ENCODE results near the gene RHO. TPM values are rescaled to one million over a fixed set of nuclear protein-coding genes. Genes with fewer than 3 reads are reported as not detected.
A peak's percentile ranks its signal among the peaks of the same experiment; 100 is the strongest.

Gene RHO
- total RNA-seq, 2 donors from 2014 or later = not detected

DNA sequence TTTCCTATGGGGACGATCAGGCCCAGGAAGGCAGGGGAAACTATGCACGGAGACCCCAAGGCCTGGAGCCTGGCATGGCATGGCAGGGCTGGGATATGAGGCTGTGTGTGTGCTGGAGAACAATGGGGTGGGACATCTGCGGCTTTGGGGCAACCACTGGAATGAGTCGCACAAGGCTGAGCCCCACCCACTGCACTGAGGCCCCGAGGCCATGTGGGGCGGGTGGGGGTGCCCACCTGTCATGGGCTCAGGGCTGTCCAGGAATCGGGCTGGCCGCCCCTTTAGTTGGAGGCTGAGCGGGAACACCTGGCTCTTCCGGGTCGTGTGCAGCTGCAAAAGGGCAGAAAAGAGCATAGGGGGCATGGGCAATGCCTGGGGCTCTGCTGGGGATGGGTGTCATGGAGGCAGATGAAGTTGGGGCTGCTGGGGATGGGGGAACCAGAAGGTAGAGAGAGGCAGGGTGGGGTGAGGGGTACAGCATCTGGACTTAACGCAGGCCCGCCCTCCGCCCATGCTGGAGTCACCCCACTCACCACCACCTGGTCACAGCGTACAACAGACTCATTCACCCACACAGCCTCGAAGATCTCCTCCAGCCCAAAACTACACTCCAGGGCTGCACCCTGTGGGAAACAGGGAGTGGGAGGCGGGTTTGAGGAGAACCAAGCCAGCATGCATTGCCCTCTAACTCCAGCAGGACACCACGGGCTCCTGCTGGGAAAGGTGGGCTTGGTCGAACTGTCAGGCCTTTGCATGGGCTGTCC is 47.0 kb downstream of the RHO start:
- H3K27ac Mint-ChIP-seq = no peak overlapping the region

DNA sequence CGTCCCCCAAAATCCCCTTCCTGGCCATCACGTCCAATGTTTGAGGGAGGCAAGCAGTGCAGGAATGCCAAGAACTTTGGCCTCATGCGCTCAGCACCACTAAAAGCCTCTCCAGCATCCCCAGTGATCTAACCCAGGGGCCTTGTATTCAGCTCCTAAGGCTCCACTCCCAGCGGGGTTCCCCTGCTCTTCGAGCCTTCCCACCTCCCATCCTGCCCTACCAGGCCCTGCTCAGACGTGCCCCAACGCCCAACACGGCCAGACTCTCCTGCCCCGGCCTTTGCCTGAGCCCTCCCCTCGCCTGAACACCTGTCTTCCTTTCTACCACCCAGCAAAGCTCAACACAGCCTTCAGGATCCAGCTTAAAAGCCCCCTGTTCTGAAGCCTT is 47.6 kb downstream of the RHO start:
- DNase-seq (ENCODE audit: low spot score in 2 of 2) = no peak
- ATAC-seq = no peak
- no peaks in the 10 kb centered on the region for H3K9me3 Mint-ChIP-seq
- no peak overlapping the region for H3K27ac Mint-ChIP-seq
- no peaks in the 10 kb centered on the region for H3K36me3 Mint-ChIP-seq

More for the DNA sequence above, 47.0 kb downstream of the RHO start:
- H3K9me3 Mint-ChIP-seq = no peaks in the 10 kb centered on the region
- H3K36me3 Mint-ChIP-seq = no peaks in the 10 kb centered on the region
- ATAC-seq (no peak), DNase-seq (ENCODE audit: low spot score in 2 of 2) (no peak)

DNA sequence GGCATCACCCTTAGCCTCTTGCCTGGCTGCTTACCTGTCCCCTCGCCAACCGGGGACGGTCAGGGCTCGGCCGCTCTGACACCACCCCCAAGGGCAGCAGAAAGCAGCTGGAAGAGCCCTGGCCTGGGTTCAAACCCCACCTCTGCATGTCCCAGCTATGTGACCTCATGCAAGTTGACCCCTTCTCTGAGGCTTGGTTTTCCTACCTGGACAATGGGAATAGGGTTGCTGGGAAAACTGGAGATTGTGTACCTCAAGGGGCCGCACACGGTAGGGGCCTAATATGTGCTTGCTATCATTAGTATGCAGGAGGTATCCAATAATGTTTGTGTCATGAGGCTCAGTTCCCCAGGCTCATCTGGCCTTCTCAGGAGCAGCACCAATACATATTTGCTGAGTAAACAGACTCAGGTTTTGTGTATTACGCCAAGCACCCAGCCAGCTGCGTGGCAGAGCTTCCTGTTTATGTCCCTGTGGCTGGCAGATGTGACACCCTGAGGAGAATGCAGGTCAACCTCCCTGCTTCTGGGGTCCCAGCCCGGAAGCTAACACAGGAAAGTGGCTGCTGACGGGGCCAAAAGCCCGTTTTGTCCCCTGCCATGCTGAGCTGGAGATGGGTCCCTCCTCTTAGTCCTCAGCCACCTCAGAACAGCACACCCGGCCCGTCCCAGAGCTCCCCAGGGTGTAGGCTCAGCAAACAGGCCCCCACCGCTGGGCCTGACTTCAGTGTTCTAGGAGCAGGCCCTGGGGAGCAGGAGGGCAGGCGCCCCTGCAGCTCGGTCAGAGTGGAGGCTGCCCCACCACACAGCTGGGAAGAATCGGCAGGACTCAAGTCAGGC is 48.3 kb downstream of the RHO start:
- Mint-ChIP-seq H3K27ac (no peak overlapping the region), H3K9me3 (no peaks in the 10 kb centered on the region), H3K36me3 (no peaks in the 10 kb centered on the region)
- peak; percentile 37 to 52 for ATAC-seq
- DNase-seq (ENCODE audit: low spot score in 2 of 2) = no peak

DNA sequence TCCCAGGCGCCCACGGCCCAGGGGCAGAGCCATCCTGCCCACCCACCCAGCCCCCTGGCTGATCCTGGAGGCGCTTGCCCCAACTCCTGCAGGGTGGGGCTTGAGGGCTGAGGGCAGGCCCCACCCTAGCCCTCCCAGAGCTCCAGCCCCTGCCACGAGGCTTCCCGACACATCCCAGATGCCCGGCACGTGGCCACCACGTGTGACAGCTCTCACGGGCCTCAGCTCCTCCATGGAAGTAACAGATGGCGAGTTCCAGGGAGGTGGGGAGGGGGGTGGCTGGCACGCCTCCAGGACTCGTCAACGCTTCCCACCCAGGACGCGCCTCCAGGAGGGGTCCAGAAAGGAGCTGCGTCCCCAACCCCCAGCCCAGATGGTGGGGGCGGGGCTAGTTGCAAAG is 48.9 kb downstream of the RHO start:
- Mint-ChIP-seq H3K9me3 (no peaks in the 10 kb centered on the region), H3K27ac (no peak overlapping the region), H3K36me3 (no peaks in the 10 kb centered on the region)
- ATAC-seq = no peak
- no peak for DNase-seq (ENCODE audit: low spot score in 2 of 2)

GRCh38 chr3:129577925-129578786 is 49.7 kb downstream of the RHO start:
- ATAC-seq (peak in 1 of 2 donors; percentile 11), DNase-seq (ENCODE audit: low spot score in 2 of 2) (no peak)
- H3K27ac Mint-ChIP-seq = no peak overlapping the region
- no peaks in the 10 kb centered on the region for H3K36me3 Mint-ChIP-seq
- H3K9me3 Mint-ChIP-seq = no peaks in the 10 kb centered on the region

- Mint-ChIP-seq H3K27ac (no peak overlapping the region), H3K9me3 (no peaks in the 10 kb centered on the region), H3K36me3 (no peaks in the 10 kb centered on the region)
- ATAC-seq = no peak
- no peak for DNase-seq (ENCODE audit: low spot score in 2 of 2)
Observed at GRCh38 chr3:129579991-129580390, 51.6 kb downstream of the RHO start.

DNA sequence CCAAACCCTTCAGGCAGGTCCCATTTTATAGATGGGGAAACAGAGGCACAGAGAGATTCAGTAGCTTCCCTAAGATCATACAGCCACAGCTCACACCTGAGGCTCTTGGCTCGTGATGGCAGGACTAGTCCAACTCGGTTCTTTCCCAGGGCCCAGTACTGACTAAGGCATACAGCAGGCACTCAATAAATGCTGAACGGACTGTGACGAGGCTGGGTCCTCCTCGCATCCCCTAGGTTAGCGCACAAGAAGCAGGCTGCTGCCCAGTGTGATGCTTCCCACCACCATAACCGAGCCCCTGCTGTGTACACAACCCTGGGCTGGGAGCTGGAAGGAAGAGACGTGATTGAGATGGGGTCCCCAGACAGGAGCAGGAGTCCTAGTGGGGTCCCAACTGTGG is 53.2 kb downstream of the RHO start:
- Mint-ChIP-seq H3K9me3 (no peaks in the 10 kb centered on the region), H3K36me3 (no peaks in the 10 kb centered on the region), H3K27ac (no peak overlapping the region)
- ATAC-seq (no peak), DNase-seq (ENCODE audit: low spot score in 2 of 2) (no peak)

DNA sequence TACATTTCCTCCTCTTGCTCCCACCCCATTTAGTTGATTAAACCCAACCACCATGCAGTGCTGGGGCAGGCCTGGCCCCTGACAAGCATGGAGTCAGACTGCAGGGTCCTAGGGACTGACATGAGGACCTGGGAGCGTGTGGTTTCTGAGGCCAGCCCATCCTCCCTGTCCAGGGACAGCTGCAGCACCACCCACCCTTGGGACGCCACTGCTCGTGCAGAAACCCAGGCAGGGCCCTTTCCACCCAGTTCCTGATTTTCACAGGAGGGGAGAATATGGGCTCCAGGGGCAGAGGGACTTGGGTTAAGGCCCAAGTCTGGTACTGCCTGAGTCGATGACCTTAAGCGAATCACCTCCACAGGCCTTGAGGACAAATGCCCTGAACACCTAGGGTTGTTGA is 54.4 kb downstream of the RHO start:
- Mint-ChIP-seq H3K27ac (no peak overlapping the region), H3K36me3 (no peaks in the 10 kb centered on the region), H3K9me3 (no peaks in the 10 kb centered on the region)
- ATAC-seq (no peak), DNase-seq (ENCODE audit: low spot score in 2 of 2) (no peak)

GRCh38 chr3:129583289-129583688 is 54.9 kb downstream of the RHO start:
- H3K27ac Mint-ChIP-seq = no peak overlapping the region
- DNase-seq (ENCODE audit: low spot score in 2 of 2) = no peak
- ATAC-seq = no peak
- H3K36me3 Mint-ChIP-seq = no peaks in the 10 kb centered on the region
- H3K9me3 Mint-ChIP-seq = no peaks in the 10 kb centered on the region

GRCh38 chr3:129584631-129585030 is 56.2 kb downstream of the RHO start:
- ATAC-seq (no peak), DNase-seq (ENCODE audit: low spot score in 2 of 2) (no peak)
- no peak overlapping the region for H3K27ac Mint-ChIP-seq
- H3K9me3 Mint-ChIP-seq = no peaks in the 10 kb centered on the region
- H3K36me3 Mint-ChIP-seq = no peaks in the 10 kb centered on the region

Other genes starting within 250 kb of the RHO start
- 10 to 100 TPM; 58.5 to 78.7 TPM for gene HMCES, start 249.8 kb upstream of the RHO start, total RNA-seq
- under 1 TPM; 0.82 to 0.93 TPM for gene EFCAB12, start 100.0 kb upstream of the RHO start, total RNA-seq
- 10 to 100 TPM; 49.6 to 64.1 TPM for gene MBD4, start 88.7 kb upstream of the RHO start, total RNA-seq
- gene IFT122, start 88.4 kb upstream of the RHO start, total RNA-seq = 10 to 100 TPM; 29.5 to 39.8 TPM
- gene H1-8, start 14.5 kb downstream of the RHO start, total RNA-seq = not detected
- 1 to 10 TPM; 3.5 to 5.7 TPM for gene PLXND1, start 78.0 kb downstream of the RHO start, total RNA-seq

Measured in activated naive CD4-positive, alpha-beta T cell treated with anti-CD3 and anti-CD28 coated beads, Interleukin-2, amount 50 U/mL, for 72 hours (primary cell).